Measurements from ENCODE around the gene HIPK2.

- TF ChIP-seq CTCF (IDR thresholded peaks at IDR 0.05) (no peak), POLR2A (IDR thresholded peaks at IDR 0.05) (no peak)
These were observed 28.9 kb downstream of the HIPK2 start for GRCh38 chr7:139748941-139749340.

Data from body of pancreas (tissue), 4 donors.